Spleen (tissue), 7 donors: ENCODE results near the gene TRPM2.

Source experiments
- CTCF ChIP-seq, 11 experiments: fragments of 200-600 bp in 7 of 11; fragments of 450-650 bp in 4 of 11; sonication (generic) in 4 of 11; IDR thresholded peaks in 8 of 11; conservative IDR thresholded peaks in 3 of 11; 1 replicate in 7 of 11; 2 replicates in 4 of 11; pipeline versions ENCODE4 v1.4.0 to v1.8.0; 2016 to 2021; ENCODE audit warnings: antibody characterized with exemption in 11 of 11, inconsistent platforms in 4 of 11, mild to moderate bottlenecking in 1 of 11
- POLR2A ChIP-seq, 3 donors: fragments of 450-650 bp; IDR thresholded peaks; one replicate each; pipeline ENCODE4 v1.5.1; 2017; ENCODE audit warnings: antibody characterized with exemption in 3 of 3, mild to moderate bottlenecking in 1 of 3
- donor health status: DM: no; HTN: no; CAD: no; lungs with moderate emphysema.
- donor health status: DM: no; HTN: no; CAD: no.
- donor health status: DM: no; HTN: no; CAD: no.

GRCh38 chr21:44461005-44461404, 107.6 kb downstream of the TRPM2 start:
- no peak for TF ChIP-seq CTCF (IDR thresholded peaks at IDR 0.05 in 8 of 11, conservative IDR thresholded peaks at IDR 0.05 in 3 of 11)
- TF ChIP-seq POLR2A (IDR thresholded peaks at IDR 0.05) = no peak
